NCI-H1105 treated with DMSO at 0.1 percent for 48 hours (cell line): ENCODE results near the gene BEAN1.

Experiments
- DNase-seq: peaks from one replicate; lab custom pipeline; 2025; lab: John Stamatoyannopoulos, UW

The BEAN1 gene

GRCh38 chr16:66395806-66396555 lies 31.1 kb upstream of the BEAN1 start:
- no peak for DNase-seq

GRCh38 chr16:66397736-66398433 lies 29.2 kb upstream of the BEAN1 start:
- no peak for DNase-seq

GRCh38 chr16:66399031-66399430 lies 28.1 kb upstream of the BEAN1 start:
- no peak for DNase-seq

- no peak for DNase-seq
Observed at GRCh38 chr16:66399930-66400329, 27.2 kb upstream of the BEAN1 start.

GRCh38 chr16:66400503-66401380 lies 26.4 kb upstream of the BEAN1 start:
- no peak for DNase-seq

GRCh38 chr16:66401610-66402009 lies 25.5 kb upstream of the BEAN1 start:
- DNase-seq: no peak

GRCh38 chr16:66402166-66402565 lies 24.9 kb upstream of the BEAN1 start:
- no peak for DNase-seq

GRCh38 chr16:66402591-66403230 lies 24.4 kb upstream of the BEAN1 start:
- no peak for DNase-seq

GRCh38 chr16:66403531-66404145 lies 23.5 kb upstream of the BEAN1 start:
- DNase-seq: no peak

- DNase-seq: no peak
Observed at GRCh38 chr16:66405057-66405783, 21.9 kb upstream of the BEAN1 start.

GRCh38 chr16:66406534-66407221 lies 20.4 kb upstream of the BEAN1 start:
- peak; percentile 26 for DNase-seq

- no peak for DNase-seq
Observed at GRCh38 chr16:66408163-66409048, 18.7 kb upstream of the BEAN1 start.

- DNase-seq: no peak
Observed at GRCh38 chr16:66409156-66409555, 17.9 kb upstream of the BEAN1 start.

GRCh38 chr16:66412182-66412581 lies 14.9 kb upstream of the BEAN1 start:
- DNase-seq: no peak

- DNase-seq: no peak
Observed at GRCh38 chr16:66414891-66415290, 12.2 kb upstream of the BEAN1 start.

- no peak for DNase-seq
Observed at GRCh38 chr16:66416136-66416535, 11.0 kb upstream of the BEAN1 start.

GRCh38 chr16:66416939-66417700 lies 10.0 kb upstream of the BEAN1 start:
- no peak for DNase-seq

GRCh38 chr16:66418165-66418962 lies 8.7 kb upstream of the BEAN1 start:
- no peak for DNase-seq
